Activated gamma-delta T cell treated with Interleukin-2 at 50 U/mL for 16 hours (primary cell): Measurements from ENCODE around the gene FAM124A.

Experiments
- DNase-seq: peaks from one replicate; pipeline ENCODE4 v3.0.0-alpha.2; 2020

The FAM124A gene

GRCh38 chr13:51244637-51245405 is 22.6 kb downstream of the FAM124A start:
- no peak for DNase-seq

GRCh38 chr13:51245583-51245982 is 23.4 kb downstream of the FAM124A start:
- no peak for DNase-seq

- no peak for DNase-seq
Observed at GRCh38 chr13:51246025-51246417, 23.8 kb downstream of the FAM124A start.

- no peak for DNase-seq
Observed at GRCh38 chr13:51246418-51247277, 24.4 kb downstream of the FAM124A start.

GRCh38 chr13:51249255-51249654 is 27.1 kb downstream of the FAM124A start:
- no peak for DNase-seq

- no peak for DNase-seq
Observed at GRCh38 chr13:51249770-51250741, 27.9 kb downstream of the FAM124A start.

GRCh38 chr13:51251480-51251879 is 29.3 kb downstream of the FAM124A start:
- DNase-seq: no peak

GRCh38 chr13:51252954-51253532 is 30.8 kb downstream of the FAM124A start:
- DNase-seq: no peak

- DNase-seq: no peak
Observed at GRCh38 chr13:51255556-51255955, 33.4 kb downstream of the FAM124A start.

GRCh38 chr13:51257187-51257586 is 35.0 kb downstream of the FAM124A start:
- no peak for DNase-seq

- DNase-seq: no peak
Observed at GRCh38 chr13:51258612-51259548, 36.7 kb downstream of the FAM124A start.

- DNase-seq: no peak
Observed at GRCh38 chr13:51260154-51260553, 38.0 kb downstream of the FAM124A start.

- no peak for DNase-seq
Observed at GRCh38 chr13:51261610-51262249, 39.5 kb downstream of the FAM124A start.

GRCh38 chr13:51262501-51263211 is 40.5 kb downstream of the FAM124A start:
- no peak for DNase-seq

- no peak for DNase-seq
Observed at GRCh38 chr13:51266642-51267041, 44.4 kb downstream of the FAM124A start.

GRCh38 chr13:51267622-51268021 is 45.4 kb downstream of the FAM124A start:
- no peak for DNase-seq

GRCh38 chr13:51269039-51269438 is 46.8 kb downstream of the FAM124A start:
- DNase-seq: no peak

- DNase-seq: no peak
Observed at GRCh38 chr13:51270623-51271415, 48.6 kb downstream of the FAM124A start.

- DNase-seq: no peak
Observed at GRCh38 chr13:51271528-51272085, 49.4 kb downstream of the FAM124A start.
